ENCODE results near the gene BOK. TPM values are rescaled to one million over a fixed set of nuclear protein-coding genes. Genes with fewer than 3 reads are reported as not detected.
A peak's percentile ranks its signal among the peaks of the same experiment; 100 is the strongest.

The BOK gene
- total and polyA plus RNA-seq, 2 donors (not counting 3 experiments of a cell fraction or from before 2014, with no cell fraction given), result 76.0 to 95.5 TPM

GRCh38 chr2:241575624-241576292, 17.2 kb downstream of the BOK start:
- Histone ChIP-seq H3K9me3 (replicated peaks; ENCODE audit: control insufficient read depth, insufficient read depth, low read length) (no peaks in the 10 kb centered on the region), H3K4me1 (ENCODE audit: control insufficient read depth, extremely low read depth, insufficient read depth, low read length) (no peaks in the 10 kb centered on the region), H3K27me3 (ENCODE audit: control insufficient read depth in 2 of 2, insufficient read depth in 2 of 2, low read length in 2 of 2) (no peaks in the 10 kb centered on the region), H4K20me1 (replicated peaks; ENCODE audit: control insufficient read depth, extremely low read depth, insufficient read depth, low read length) (no peaks in the 10 kb centered on the region), H3K9ac (replicated peaks; ENCODE audit: extremely low read depth, insufficient read depth, low read length) (no peak overlapping the region), H2AFZ (ENCODE audit: low read depth, low read length) (no peak overlapping the region), H3K79me2 (ENCODE audit: control insufficient read depth, insufficient read depth, low read length) (no peaks in the 10 kb centered on the region), H3K4me3 (replicated peaks in 1 of 3; ENCODE audit: insufficient read depth in 1 of 3, low read depth in 1 of 3, low read length in 3 of 3) (no peak overlapping the region), H3K9me1 (replicated peaks; ENCODE audit: control insufficient read depth, extremely low read depth, insufficient read depth, low read length) (no peaks in the 10 kb centered on the region), H3K4me2 (ENCODE audit: insufficient read depth, low read length) (no peak overlapping the region), H3K36me3 (ENCODE audit: control insufficient read depth in 2 of 2, extremely low read depth in 1 of 2, insufficient read depth in 2 of 2, low read length in 2 of 2) (peaks cover 3 to 19% of the 10 kb centered on the region in 2 experiments), H3K27ac (ENCODE audit: insufficient read depth, low read depth, low read length) (no peak overlapping the region)
- BruUV-seq (replicated peaks), result no TSS peak
- DNase-seq (ENCODE audit: low read depth, low spot score), result no peak
- CTCF ChIA-PET, result interaction anchor here (0.7 to 2.0 kb wide), 3 partner anchors 11 to 69 kb away, joined by 3 to 4 read pairs (median 4); no protein-coding TSS in a partner anchor
- POLR2A ChIA-PET, result no interaction called here
- FAIRE-seq, result no peak
- intact Hi-C loops (cut with micrococcal nuclease), result no loop called here
- dilution Hi-C loops (cut with MboI; ENCODE audit: extremely low pct_ligation_motif_present, low sequenced_read_pairs), result no loop called here
- TF ChIP-seq EZH2 (IDR thresholded peaks at IDR 0.05; ENCODE audit: borderline replicate concordance, low read depth, low read length, severe bottlenecking) (no peak), MAX (IDR thresholded peaks at IDR 0.05; ENCODE audit: insufficient read depth, insufficient read length) (no peak), FOS (IDR thresholded peaks at IDR 0.05; ENCODE audit: borderline replicate concordance, insufficient read depth, low read length) (no peak), JUN (IDR thresholded peaks at IDR 0.05; ENCODE audit: borderline replicate concordance, insufficient read depth, insufficient read length, low read depth) (no peak), GATA2 (IDR thresholded peaks at IDR 0.05; ENCODE audit: insufficient read depth, insufficient read length, low read depth, low read length) (no peak), POLR2A (IDR thresholded peaks at IDR 0.05; ENCODE audit: low read depth, low read length) (peak; percentile 61), MYC (IDR thresholded peaks at IDR 0.05; ENCODE audit: low read depth, low read length) (no peak), CTCF (IDR thresholded peaks at IDR 0.05; ENCODE audit: extremely low read depth in 1 of 2, insufficient read depth in 1 of 2, low read depth in 1 of 2, low read length in 2 of 2) (no peak), POLR2AphosphoS5 (IDR thresholded peaks at IDR 0.05; ENCODE audit: insufficient read depth, low read depth, low read length) (peak; percentile 12)
